HG03457 (cell line): Measurements from ENCODE around the gene STAT1.

ENCODE experiments used
- ATAC-seq: cut with Tn5 transposase; IDR thresholded peaks from one replicate; pipeline ENCODE4 v1.9.1; 2021; ENCODE audit warnings: moderate number of reproducible peaks; ENCODE audit not compliant: unreplicated experiment

Gene STAT1

DNA sequence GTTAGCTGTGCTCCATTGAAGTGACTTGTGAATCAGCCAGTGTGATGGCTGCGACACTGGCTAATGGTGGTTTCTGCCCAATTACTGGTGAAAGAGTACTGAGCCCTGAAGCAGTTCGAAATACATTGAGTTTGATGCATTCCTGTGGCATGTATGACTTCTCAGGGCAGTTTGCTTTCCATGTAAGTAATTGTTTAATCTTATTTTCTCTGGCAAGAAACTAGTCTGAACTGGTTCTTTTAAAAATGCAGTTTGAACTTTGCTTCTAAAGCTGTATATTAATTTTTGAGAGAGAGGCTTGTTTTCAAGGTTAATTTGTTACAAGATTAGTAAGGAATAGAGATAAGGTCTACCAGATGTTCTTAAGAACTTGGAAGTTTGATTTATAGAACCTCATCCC, 86.7 kb downstream of the STAT1 start:
- ATAC-seq: no peak

DNA sequence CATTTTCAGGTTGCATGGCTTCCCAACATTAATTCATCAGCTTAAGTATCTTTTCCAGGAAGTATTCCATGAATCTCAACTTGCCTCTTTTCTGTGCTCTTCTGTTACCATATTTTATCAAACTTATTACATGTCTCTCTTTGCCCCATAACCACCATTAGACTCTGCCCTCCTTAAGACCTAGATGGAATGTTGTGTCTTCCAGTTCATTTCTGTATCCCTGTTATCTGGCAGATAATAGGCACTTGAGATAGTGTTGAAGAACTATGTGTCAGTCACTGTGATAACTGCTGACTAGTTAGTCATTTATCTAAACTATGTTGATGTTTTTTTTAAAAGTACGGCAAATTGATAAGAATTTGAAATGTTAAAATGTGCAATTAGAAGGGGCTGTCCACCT, 91.6 kb downstream of the STAT1 start:
- ATAC-seq: no peak

GRCh38 chr2:190920085-190920484, 93.9 kb downstream of the STAT1 start:
- ATAC-seq: no peak
